CD4-positive, alpha-beta T cell (primary cell): ENCODE data around the gene KDM5A. TPM values are rescaled to one million over a fixed set of nuclear protein-coding genes. Genes with fewer than 3 reads are reported as not detected.

Experiments
- ATAC-seq: fragments of 200-7000 bp; cut with Tn5 transposase; one replicate; pipeline ENCODE4 v1.10.0; 2022; ENCODE audit warnings: mild to moderate bottlenecking; ENCODE audit not compliant: poor library complexity
- CTCF ChIA-PET: fragments of 350-600 bp; sonication (Branson Sonifier 250); formaldehyde crosslinking; loops from one replicate; lab custom pipeline; 2021; ENCODE audit warnings: antibody characterized with exemption, inconsistent platforms; lab: Charles Lee
- POLR2A ChIA-PET: fragments of 350-600 bp; sonication (Branson Sonifier 250); formaldehyde crosslinking; loops from one replicate; lab custom pipeline; 2021; ENCODE audit warnings: antibody characterized with exemption, inconsistent platforms; lab: Charles Lee
- DNase-seq, 14 experiments: peaks; one replicate each; pipeline ENCODE4 v3.0.0-alpha.2; 2013 to 2020; ENCODE audit warnings: mixed read lengths in 2 of 14
- H3K27ac ChIP-seq, 2 donors: one replicate each; pipeline versions ENCODE4 v1.5.1 to v1.7.0; 2013; ENCODE audit warnings: low read length in 2 of 2, low read depth in 1 of 2, mild to moderate bottlenecking in 1 of 2
- H3K27me3 ChIP-seq, 2 experiments: 1 replicate in 1 of 2; 2 replicates in 1 of 2; pipeline versions ENCODE4 v1.6.1 to v1.7.0; 2013; ENCODE audit warnings: low read length in 2 of 2, control low read depth in 1 of 2, mild to moderate bottlenecking in 1 of 2, moderate library complexity in 1 of 2; ENCODE audit not compliant: insufficient read depth in 2 of 2, control insufficient read depth in 1 of 2
- H3K36me3 ChIP-seq: one replicate; pipeline ENCODE4 v1.6.1; 2013; ENCODE audit warnings: low read length, control low read depth; ENCODE audit not compliant: insufficient read depth
- H3K4me1 ChIP-seq: one replicate; pipeline ENCODE4 v1.6.1; 2013; ENCODE audit warnings: low read length, control low read depth; ENCODE audit not compliant: insufficient read depth
- H3K4me3 ChIP-seq: one replicate; pipeline ENCODE4 v1.5.1; 2013; ENCODE audit warnings: mild to moderate bottlenecking, low read length, moderate library complexity
- H3K9me3 ChIP-seq, 2 experiments: 1 replicate in 1 of 2; 2 replicates in 1 of 2; pipeline versions ENCODE4 v1.6.1 to v1.7.0; 2013; ENCODE audit warnings: low read length in 2 of 2, mild to moderate bottlenecking in 2 of 2, control low read depth in 1 of 2, moderate library complexity in 1 of 2; ENCODE audit not compliant: control insufficient read depth in 1 of 2, insufficient read depth in 1 of 2
- H3K27ac Mint-ChIP-seq: one replicate; pipeline ENCODE4 v1.8.0; 2020; ENCODE audit warnings: mixed read lengths
- H3K27me3 Mint-ChIP-seq: one replicate; pipeline ENCODE4 v1.8.0; 2021; ENCODE audit warnings: mixed read lengths
- H3K36me3 Mint-ChIP-seq: one replicate; pipeline ENCODE4 v1.8.0; 2021; ENCODE audit warnings: low read depth, mixed read lengths
- H3K4me1 Mint-ChIP-seq: one replicate; pipeline ENCODE4 v1.8.0; 2021; ENCODE audit warnings: low read depth, mixed read lengths
- H3K4me3 Mint-ChIP-seq: one replicate; pipeline ENCODE4 v1.8.0; 2020; ENCODE audit warnings: mild to moderate bottlenecking, mixed read lengths
- H3K9me3 Mint-ChIP-seq: one replicate; pipeline ENCODE4 v1.8.0; 2020; ENCODE audit warnings: mixed read lengths
- intact Hi-C, 2 experiments: fragments of 100-400 bp; cut with DNase I in 1 of 2; cut with micrococcal nuclease in 1 of 2; formaldehyde crosslinking; loops; one replicate each; pipeline versions ENCODE4 v1.15.1 to v1.9.0; 2023 to 2025; cut with DNase I, micrococcal nuclease
- total RNA-seq, 174 experiments: library from RNA in 2 of 174; stranded (reverse) in 2 of 174; gene quantifications; one replicate each; pipeline ENCODE4 v1.2.3 and lab custom pipeline; 2021 to 2026
- TF ChIP-seq, protein P1 (sequence below): fragments of 200-600 bp; IDR thresholded peaks from one replicate; pipeline ENCODE4 v1.8.0; 2022; ENCODE audit warnings: antibody characterized with exemption, mild to moderate bottlenecking

The KDM5A gene
- total RNA-seq, 2 experiments from 2014 or later: 149 to 151 TPM

DNA sequence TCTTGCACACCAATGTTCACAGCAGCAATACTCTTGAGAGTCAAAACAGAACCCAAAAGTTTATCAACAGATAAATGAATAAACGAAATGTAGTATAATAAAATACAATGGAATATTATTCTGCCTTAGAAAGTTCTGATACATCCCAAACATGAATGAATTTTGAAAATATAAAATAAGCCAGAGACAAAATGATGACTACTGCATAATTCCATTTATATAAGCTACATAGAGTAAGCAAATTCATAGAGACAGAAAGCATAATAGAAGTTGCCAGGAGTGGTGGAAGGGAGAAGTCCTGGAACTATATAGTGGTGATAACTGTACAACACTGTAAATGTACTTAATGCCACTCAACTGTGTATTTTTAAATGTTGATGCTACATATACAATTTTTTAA lies 21.1 kb downstream of the KDM5A start:
- H3K36me3 Mint-ChIP-seq: peaks cover 98% of the 10 kb centered on the region
- H3K27ac ChIP-seq: no peak overlapping the region
- no peaks in the 10 kb centered on the region for H3K27me3 ChIP-seq
- no peak for DNase-seq
- H3K27me3 Mint-ChIP-seq: no peaks in the 10 kb centered on the region
- no peaks in the 10 kb centered on the region for H3K4me1 ChIP-seq
- H3K9me3 ChIP-seq: peaks cover 8 to 13% of the 10 kb centered on the region in 2 experiments
- ChIA-PET CTCF (no interaction called here), POLR2A (no interaction called here)
- intact Hi-C loops: no loop called here
- peaks cover 51% of the 10 kb centered on the region for H3K36me3 ChIP-seq
- no peak overlapping the region for H3K4me3 Mint-ChIP-seq
- TF ChIP-seq, protein P1, sequence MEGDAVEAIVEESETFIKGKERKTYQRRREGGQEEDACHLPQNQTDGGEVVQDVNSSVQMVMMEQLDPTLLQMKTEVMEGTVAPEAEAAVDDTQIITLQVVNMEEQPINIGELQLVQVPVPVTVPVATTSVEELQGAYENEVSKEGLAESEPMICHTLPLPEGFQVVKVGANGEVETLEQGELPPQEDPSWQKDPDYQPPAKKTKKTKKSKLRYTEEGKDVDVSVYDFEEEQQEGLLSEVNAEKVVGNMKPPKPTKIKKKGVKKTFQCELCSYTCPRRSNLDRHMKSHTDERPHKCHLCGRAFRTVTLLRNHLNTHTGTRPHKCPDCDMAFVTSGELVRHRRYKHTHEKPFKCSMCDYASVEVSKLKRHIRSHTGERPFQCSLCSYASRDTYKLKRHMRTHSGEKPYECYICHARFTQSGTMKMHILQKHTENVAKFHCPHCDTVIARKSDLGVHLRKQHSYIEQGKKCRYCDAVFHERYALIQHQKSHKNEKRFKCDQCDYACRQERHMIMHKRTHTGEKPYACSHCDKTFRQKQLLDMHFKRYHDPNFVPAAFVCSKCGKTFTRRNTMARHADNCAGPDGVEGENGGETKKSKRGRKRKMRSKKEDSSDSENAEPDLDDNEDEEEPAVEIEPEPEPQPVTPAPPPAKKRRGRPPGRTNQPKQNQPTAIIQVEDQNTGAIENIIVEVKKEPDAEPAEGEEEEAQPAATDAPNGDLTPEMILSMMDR: no peak
- no peak for ATAC-seq
- no peak overlapping the region for H3K4me3 ChIP-seq
- peaks cover 4% of the 10 kb centered on the region for H3K9me3 Mint-ChIP-seq
- no peaks in the 10 kb centered on the region for H3K4me1 Mint-ChIP-seq
- H3K27ac Mint-ChIP-seq: no peak overlapping the region

DNA sequence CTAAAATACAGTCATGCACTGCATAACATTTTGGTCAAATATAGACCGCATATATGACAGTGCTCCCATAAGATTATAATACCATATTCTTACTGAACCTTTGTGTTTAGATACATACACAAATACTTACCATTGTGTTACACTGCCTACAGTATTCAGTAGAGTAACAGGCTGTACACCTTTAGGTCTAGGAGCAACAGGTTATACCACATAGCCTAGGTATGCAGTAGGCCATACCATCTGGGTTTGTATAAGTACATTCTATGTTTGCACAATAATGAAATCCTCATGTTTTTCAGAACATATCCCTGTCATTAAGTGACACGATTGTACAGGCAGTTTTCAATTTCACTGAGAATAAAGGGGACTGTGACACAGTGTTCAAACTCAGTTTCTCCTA lies 22.3 kb downstream of the KDM5A start:
- intact Hi-C loops: no loop called here
- Mint-ChIP-seq H3K36me3 (peaks cover 98% of the 10 kb centered on the region), H3K27me3 (no peaks in the 10 kb centered on the region), H3K9me3 (peaks cover 2% of the 10 kb centered on the region), H3K27ac (no peak overlapping the region), H3K4me3 (no peak overlapping the region), H3K4me1 (no peaks in the 10 kb centered on the region)
- H3K9me3 ChIP-seq: peaks cover 8 to 13% of the 10 kb centered on the region in 2 experiments
- ChIA-PET CTCF (no interaction called here), POLR2A (interaction anchor here (0.7 kb wide), 1 partner anchor 13 kb away, joined by 3 read pairs; no protein-coding TSS in a partner anchor)
- H3K27me3 ChIP-seq: no peaks in the 10 kb centered on the region
- ATAC-seq (no peak), DNase-seq (no peak)
- no peaks in the 10 kb centered on the region for H3K4me1 ChIP-seq
- H3K4me3 ChIP-seq: no peak overlapping the region
- TF ChIP-seq, protein P1: no peak
- H3K36me3 ChIP-seq: peaks cover 62% of the 10 kb centered on the region
- no peak overlapping the region for H3K27ac ChIP-seq

DNA sequence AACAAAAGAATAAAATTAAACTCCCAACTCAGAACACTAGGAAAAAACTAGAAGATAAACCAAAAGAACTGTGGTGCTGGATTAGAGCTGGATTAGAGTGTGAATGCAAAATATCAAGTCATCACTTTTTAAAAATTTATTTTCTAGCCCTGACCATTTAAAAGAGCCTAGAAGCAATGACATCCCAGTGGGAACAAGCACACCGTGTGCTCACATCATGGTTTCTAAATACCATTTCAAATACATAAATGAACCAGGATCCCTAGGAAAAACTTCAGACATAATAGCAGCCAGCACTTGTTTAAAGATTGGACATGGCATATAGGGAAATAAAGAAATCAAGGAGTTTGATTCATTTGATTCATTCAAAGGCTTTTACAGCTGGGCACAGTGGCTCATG lies 30.0 kb downstream of the KDM5A start:
- ATAC-seq: no peak
- no peaks in the 10 kb centered on the region for H3K9me3 Mint-ChIP-seq
- TF ChIP-seq, protein P1: no peak

More for the DNA sequence above, 30.0 kb downstream of the KDM5A start:
- Mint-ChIP-seq H3K27me3 (no peaks in the 10 kb centered on the region), H3K4me1 (peaks cover 21% of the 10 kb centered on the region), H3K4me3 (no peak overlapping the region), H3K27ac (no peak overlapping the region), H3K36me3 (peaks cover 100% of the 10 kb centered on the region)
- H3K27me3 ChIP-seq: no peaks in the 10 kb centered on the region
- intact Hi-C loops: no loop called here
- H3K4me1 ChIP-seq: no peaks in the 10 kb centered on the region
- H3K4me3 ChIP-seq: no peak overlapping the region
- no peak overlapping the region for H3K27ac ChIP-seq
- peaks cover 0 to 9% of the 10 kb centered on the region in 2 experiments for H3K9me3 ChIP-seq
- ChIA-PET POLR2A (no interaction called here), CTCF (interaction anchor here (0.5 kb wide), 1 partner anchor 51 kb away, joined by 3 read pairs; no protein-coding TSS in a partner anchor)
- no peak for DNase-seq
- H3K36me3 ChIP-seq: peaks cover 89% of the 10 kb centered on the region
